Measurements from ENCODE around the gene RNF208.

- TF ChIP-seq CTCF (IDR thresholded peaks at IDR 0.05; ENCODE audit: insufficient read depth, low read depth, low read length), result no peak
- no peak for TF ChIP-seq EZH2 (IDR thresholded peaks at IDR 0.05; ENCODE audit: insufficient read depth, low read length)
Observed at GRCh38 chr9:137192448-137192780, 29.6 kb downstream of the RNF208 start.
